K562 (cell line): ENCODE results near the gene NIPAL3. TPM values are rescaled to one million over a fixed set of nuclear protein-coding genes. Genes with fewer than 3 reads are reported as not detected.

ENCODE experiments used
- BMI1 ChIP-seq: fragments of 150-350 bp; IDR thresholded peaks from 2 replicates; pipeline ENCODE4 v1.6.1; 2014; ENCODE audit warnings: low read length
- CBFA2T2 ChIP-seq: fragments of 450-650 bp; conservative IDR thresholded peaks from 2 replicates; pipeline ENCODE4 v1.6.1; 2017; ENCODE audit warnings: mild to moderate bottlenecking
- CBX3 ChIP-seq, 2 experiments: IDR thresholded peaks; 1 replicate in 1 of 2; 2 replicates in 1 of 2; pipeline ENCODE4 v1.6.1; 2012; ENCODE audit warnings: inconsistent platforms in 2 of 2, low read length in 2 of 2, borderline replicate concordance in 1 of 2, control low read depth in 1 of 2
- CCNT2 ChIP-seq: IDR thresholded peaks from 2 replicates; pipeline ENCODE4 v1.6.1; 2011; ENCODE audit warnings: borderline replicate concordance, low read depth, mild to moderate bottlenecking, moderate library complexity, mixed read lengths, low read length; ENCODE audit not compliant: insufficient read length; ENCODE audit errors: extremely low read depth
- CHCHD3 ChIP-seq: fragments of 250-450 bp; sonication (Bioruptor Pico); IDR thresholded peaks from 2 replicates; pipeline ENCODE4 v2.1.2; 2022; ENCODE audit warnings: mild to moderate bottlenecking
- CREM ChIP-seq: IDR thresholded peaks from 2 replicates; pipeline ENCODE4 v1.6.1; 2014; ENCODE audit warnings: antibody characterized with exemption, low read depth
- FOXJ3 ChIP-seq: sonication (generic); formaldehyde crosslinking; IDR thresholded peaks from 2 replicates; pipeline ENCODE4 v1.4.0; 2020; ENCODE audit warnings: mild to moderate bottlenecking, missing genetic modification reagents
- FOXP1 ChIP-seq: sonication (generic); formaldehyde crosslinking; IDR thresholded peaks from 2 replicates; pipeline ENCODE4 v1.8.0; 2022; ENCODE audit warnings: mild to moderate bottlenecking, missing genetic modification reagents
- MCM2 ChIP-seq: fragments of 450-650 bp; IDR thresholded peaks from 2 replicates; pipeline ENCODE4 v1.6.1; 2017; ENCODE audit warnings: low read depth, mild to moderate bottlenecking
- MCM7 ChIP-seq, 2 experiments: fragments of 450-650 bp; IDR thresholded peaks; 2 replicates each; pipeline ENCODE4 v1.6.1; 2016 to 2018
- RBM14 ChIP-seq: fragments of 200-400 bp; formaldehyde crosslinking; IDR thresholded peaks from 2 replicates; pipeline ENCODE4 v1.6.1; 2018; ENCODE audit warnings: low read depth, mild to moderate bottlenecking, low read length, moderate library complexity, borderline replicate concordance; ENCODE audit not compliant: insufficient read depth
- SMAD2 ChIP-seq: fragments of 150-350 bp; IDR thresholded peaks from 2 replicates; pipeline ENCODE4 v1.6.1; 2014; ENCODE audit warnings: low read depth, mild to moderate bottlenecking, low read length
- SMARCC2 ChIP-seq: fragments of 450-650 bp; IDR thresholded peaks from 2 replicates; pipeline ENCODE4 v1.6.1; 2017; ENCODE audit warnings: antibody characterized with exemption, moderate library complexity, mild to moderate bottlenecking, low read depth
- SREBF2 ChIP-seq: sonication (generic); formaldehyde crosslinking; IDR thresholded peaks from 2 replicates; pipeline ENCODE4 v1.4.0; 2020; ENCODE audit warnings: mild to moderate bottlenecking, missing genetic modification reagents
- TAF1 ChIP-seq: IDR thresholded peaks from 2 replicates; pipeline ENCODE4 v1.6.1; 2011; ENCODE audit warnings: mild to moderate bottlenecking, low read length, moderate library complexity; ENCODE audit not compliant: insufficient read depth, control insufficient read depth, severe bottlenecking; ENCODE audit errors: extremely low read depth
- TEAD2 ChIP-seq: fragments of 450-650 bp; IDR thresholded peaks from 2 replicates; pipeline ENCODE4 v1.6.1; 2016; ENCODE audit warnings: missing genetic modification characterization, control low read depth, missing compliant biosample characterization
- THAP12 ChIP-seq: fragments of 250-450 bp; sonication (Bioruptor Pico); IDR thresholded peaks from 2 replicates; pipeline ENCODE4 v1.9.0; 2021; ENCODE audit warnings: mild to moderate bottlenecking, inconsistent platforms
- XRCC5 ChIP-seq: fragments of 200-400 bp; formaldehyde crosslinking; IDR thresholded peaks from 2 replicates; pipeline ENCODE4 v1.6.1; 2017; ENCODE audit warnings: low read depth, mild to moderate bottlenecking, low read length
- ZKSCAN1 ChIP-seq: fragments of 150-350 bp; IDR thresholded peaks from 2 replicates; pipeline ENCODE4 v1.6.1; 2016; ENCODE audit warnings: low read depth, low read length
- ZNF12 ChIP-seq: sonication (generic); formaldehyde crosslinking; IDR thresholded peaks from 2 replicates; pipeline ENCODE4 v1.4.0; 2020; ENCODE audit warnings: mild to moderate bottlenecking, missing genetic modification reagents
- ZNF165 ChIP-seq: fragments of 250-450 bp; sonication (Bioruptor Pico); IDR thresholded peaks from 2 replicates; pipeline ENCODE4 v1.4.0; 2020; ENCODE audit warnings: borderline replicate concordance
- ZNF347 ChIP-seq: fragments of 450-650 bp; formaldehyde crosslinking; IDR thresholded peaks from 2 replicates; pipeline ENCODE4 v1.4.0; 2020; ENCODE audit warnings: low read depth, mild to moderate bottlenecking, moderate library complexity
- ZNF436 ChIP-seq: fragments of 250-450, 450-650 bp; sonication (Bioruptor Pico); formaldehyde crosslinking; IDR thresholded peaks from 2 replicates; pipeline ENCODE4 v1.7.0; 2020; ENCODE audit warnings: mild to moderate bottlenecking
- ZNF764 ChIP-seq: fragments of 250-450 bp; sonication (Bioruptor Pico); IDR thresholded peaks from 2 replicates; pipeline ENCODE4 v1.4.0; 2020; ENCODE audit warnings: low read depth, mild to moderate bottlenecking, moderate library complexity
- ZNF77 ChIP-seq: fragments of 250-450 bp; sonication (Bioruptor Pico); IDR thresholded peaks from 2 replicates; pipeline ENCODE4 v1.5.0; 2020
- polyA plus RNA-seq, 8 experiments: library from polyadenylated mRNA; depleted of rRNA in 4 of 8; stranded (reverse) in 5 of 8; unstranded in 3 of 8; fragments of >200 nt; fragmentation: Nextera tagmentation in 2 of 8; fragmentation: Illumina TruSeq in 1 of 8; extraction: Ambion mirVana in 2 of 8; extraction: Trizol in 1 of 8; gene quantifications; 2 replicates each; pipeline versions ENCODE4 v1.2.1 to v1.2.3, GENCODE V29; 2011 to 2014; ENCODE audit warnings: inconsistent platforms in 1 of 8, missing spikeins in 1 of 8
- total RNA-seq, 7 experiments: library from RNA; depleted of rRNA in 6 of 7; stranded (reverse); fragments of >200 nt in 6 of 7; fragmentation: Illumina TruSeq in 2 of 7; extraction: Trizol in 2 of 7; gene quantifications; 2 replicates each; pipeline versions ENCODE4 v1.2.1 to v1.2.3, GENCODE V29; 2011 to 2021; ENCODE audit warnings: low replicate concordance in 1 of 7
- TF ChIP-seq, protein P1 (sequence below): IDR thresholded peaks from 2 replicates; pipeline ENCODE4 v1.6.1; 2011; ENCODE audit warnings: borderline replicate concordance, low read depth, mild to moderate bottlenecking, moderate library complexity, low read length; ENCODE audit not compliant: insufficient read depth, poor library complexity, severe bottlenecking
- TF ChIP-seq, protein P2 (sequence below): fragments of 450-650 bp; IDR thresholded peaks from one replicate; pipeline ENCODE4 v1.6.1; 2018; ENCODE audit warnings: mild to moderate bottlenecking, moderate library complexity; ENCODE audit not compliant: partially characterized antibody

The NIPAL3 gene
- total and polyA plus RNA-seq, 9 of the 15 experiments (the other 6 are each of a cell fraction or from before 2014, with no cell fraction given): 10.5 to 26.3 (median 16.0) TPM

DNA sequence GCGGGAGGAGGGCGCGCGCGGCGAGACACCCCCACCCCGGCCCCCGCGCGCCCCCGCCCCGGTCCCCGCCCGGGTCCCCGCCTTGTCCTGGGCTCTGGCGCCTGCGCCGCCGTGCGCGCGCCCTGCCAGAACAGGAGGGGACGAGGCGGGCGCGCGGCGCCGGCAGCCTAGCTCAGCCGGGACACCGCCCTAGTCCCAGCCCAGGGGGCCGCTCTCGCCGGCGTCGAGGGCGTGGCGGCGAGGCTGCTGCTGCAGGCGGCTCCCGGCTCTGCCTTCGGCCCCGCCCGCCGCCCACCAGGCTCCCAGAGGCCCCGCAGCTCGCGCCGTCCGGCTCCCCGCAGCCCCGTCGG is 87.1 kb downstream of the NIPAL3 start, which contains the start of gene RCAN3 (continued):
- no peak for TF ChIP-seq SMARCC2
- TF ChIP-seq ZNF764 (CRISPR knock-in tag): no peak
- TF ChIP-seq, protein P1, sequence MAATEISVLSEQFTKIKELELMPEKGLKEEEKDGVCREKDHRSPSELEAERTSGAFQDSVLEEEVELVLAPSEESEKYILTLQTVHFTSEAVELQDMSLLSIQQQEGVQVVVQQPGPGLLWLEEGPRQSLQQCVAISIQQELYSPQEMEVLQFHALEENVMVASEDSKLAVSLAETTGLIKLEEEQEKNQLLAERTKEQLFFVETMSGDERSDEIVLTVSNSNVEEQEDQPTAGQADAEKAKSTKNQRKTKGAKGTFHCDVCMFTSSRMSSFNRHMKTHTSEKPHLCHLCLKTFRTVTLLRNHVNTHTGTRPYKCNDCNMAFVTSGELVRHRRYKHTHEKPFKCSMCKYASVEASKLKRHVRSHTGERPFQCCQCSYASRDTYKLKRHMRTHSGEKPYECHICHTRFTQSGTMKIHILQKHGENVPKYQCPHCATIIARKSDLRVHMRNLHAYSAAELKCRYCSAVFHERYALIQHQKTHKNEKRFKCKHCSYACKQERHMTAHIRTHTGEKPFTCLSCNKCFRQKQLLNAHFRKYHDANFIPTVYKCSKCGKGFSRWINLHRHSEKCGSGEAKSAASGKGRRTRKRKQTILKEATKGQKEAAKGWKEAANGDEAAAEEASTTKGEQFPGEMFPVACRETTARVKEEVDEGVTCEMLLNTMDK: no peak
- TF ChIP-seq SMAD2: no peak
- no peak for TF ChIP-seq ZNF77 (CRISPR knock-in tag)
- no peak for TF ChIP-seq ZNF165 (CRISPR knock-in tag)
- no peak for TF ChIP-seq ZNF436 (CRISPR knock-in tag)
- TF ChIP-seq CBFA2T2: no peak
- no peak for TF ChIP-seq CHCHD3 (CRISPR knock-in tag)
- peak; percentile 18 for TF ChIP-seq TAF1
- TF ChIP-seq SREBF2 (CRISPR knock-in tag): no peak
- peak; percentile 27; the same call in 1 of the 2 replicates for TF ChIP-seq CREM
- TF ChIP-seq TEAD2 (tag): no peak
- no peak for TF ChIP-seq ZNF347
- no peak for TF ChIP-seq CBX3 (IDR thresholded peaks at IDR 0.05; ENCODE audit: borderline replicate concordance in 1 of 2, low read length in 2 of 2)
- TF ChIP-seq XRCC5: no peak
- TF ChIP-seq, protein P2, sequence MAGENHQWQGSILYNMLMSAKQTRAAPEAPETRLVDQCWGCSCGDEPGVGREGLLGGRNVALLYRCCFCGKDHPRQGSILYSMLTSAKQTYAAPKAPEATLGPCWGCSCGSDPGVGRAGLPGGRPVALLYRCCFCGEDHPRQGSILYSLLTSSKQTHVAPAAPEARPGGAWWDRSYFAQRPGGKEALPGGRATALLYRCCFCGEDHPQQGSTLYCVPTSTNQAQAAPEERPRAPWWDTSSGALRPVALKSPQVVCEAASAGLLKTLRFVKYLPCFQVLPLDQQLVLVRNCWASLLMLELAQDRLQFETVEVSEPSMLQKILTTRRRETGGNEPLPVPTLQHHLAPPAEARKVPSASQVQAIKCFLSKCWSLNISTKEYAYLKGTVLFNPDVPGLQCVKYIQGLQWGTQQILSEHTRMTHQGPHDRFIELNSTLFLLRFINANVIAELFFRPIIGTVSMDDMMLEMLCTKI: no peak
- no peak for TF ChIP-seq ZKSCAN1
- no peak for TF ChIP-seq ZNF12 (CRISPR knock-in tag)
- TF ChIP-seq BMI1: no peak
- TF ChIP-seq THAP12 (CRISPR knock-in tag): 0 out of 2 replicates have a peak, but pooled peaks have one; percentile 42
- no peak for TF ChIP-seq RBM14
- no peak for TF ChIP-seq MCM7 (IDR thresholded peaks at IDR 0.05)
- TF ChIP-seq FOXP1 (CRISPR knock-in tag): no peak
- no peak for TF ChIP-seq FOXJ3 (CRISPR knock-in tag)
- peak; percentile 56 for TF ChIP-seq CCNT2
- no peak for TF ChIP-seq MCM2
